HepG2 (cell line): ENCODE data around the gene DUXA. TPM values are rescaled to one million over a fixed set of nuclear protein-coding genes. Genes with fewer than 3 reads are reported as not detected.

Experiments used
- KMT2B ChIP-seq: IDR thresholded peaks from 2 replicates; pipeline ENCODE4 v1.6.1; 2016; ENCODE audit warnings: missing genetic modification reagents, missing compliant biosample characterization
- MAZ ChIP-seq, 2 experiments: sonication (generic) in 1 of 2; formaldehyde crosslinking in 1 of 2; IDR thresholded peaks; 2 replicates each; pipeline versions ENCODE4 v1.5.0 to v1.6.1; 2012 to 2020; ENCODE audit warnings: low read depth in 2 of 2, mild to moderate bottlenecking in 2 of 2, borderline replicate concordance in 1 of 2, improper control_type of control experiment in 1 of 2, low read length in 1 of 2, missing genetic modification reagents in 1 of 2, moderate library complexity in 1 of 2
- ZBTB40 ChIP-seq, 2 experiments: fragments of 450-650 bp in 1 of 2; sonication (generic) in 1 of 2; formaldehyde crosslinking in 1 of 2; IDR thresholded peaks; 2 replicates each; pipeline versions ENCODE4 v1.6.1 to v1.8.0; 2016 to 2022; ENCODE audit warnings: antibody characterized with exemption in 1 of 2, mild to moderate bottlenecking in 1 of 2, missing genetic modification reagents in 1 of 2
- ZNF691 ChIP-seq: sonication (generic); formaldehyde crosslinking; IDR thresholded peaks from 2 replicates; pipeline ENCODE4 v1.4.0; 2020; ENCODE audit warnings: missing genetic modification reagents, low read depth, mild to moderate bottlenecking, borderline replicate concordance
- polyA plus RNA-seq, 8 experiments: library from polyadenylated mRNA; depleted of rRNA in 3 of 8; stranded (reverse) in 7 of 8; unstranded in 1 of 8; fragments of >200 nt; fragmentation: Illumina TruSeq in 4 of 8; extraction: Trizol in 4 of 8; gene quantifications; 2 replicates each; pipeline versions ENCODE4 v1.2.1 to v1.2.3, GENCODE V29; 2011 to 2016; ENCODE audit warnings: low read depth in 4 of 8, missing spikeins in 1 of 8, mixed read lengths in 1 of 8; ENCODE audit not compliant: insufficient read depth in 1 of 8
- total RNA-seq, 5 experiments: library from RNA; depleted of rRNA; stranded (reverse); fragments of >200 nt; fragmentation: Illumina TruSeq; extraction: Trizol; gene quantifications; 2 replicates each; pipeline ENCODE4 v1.2.3, GENCODE V29; 2016; ENCODE audit warnings: low read depth in 1 of 5

The DUXA gene
- total and polyA plus RNA-seq, 2 of the 13 experiments (the other 11 are each of a cell fraction or from before 2014, with no cell fraction given), result not detected

DNA sequence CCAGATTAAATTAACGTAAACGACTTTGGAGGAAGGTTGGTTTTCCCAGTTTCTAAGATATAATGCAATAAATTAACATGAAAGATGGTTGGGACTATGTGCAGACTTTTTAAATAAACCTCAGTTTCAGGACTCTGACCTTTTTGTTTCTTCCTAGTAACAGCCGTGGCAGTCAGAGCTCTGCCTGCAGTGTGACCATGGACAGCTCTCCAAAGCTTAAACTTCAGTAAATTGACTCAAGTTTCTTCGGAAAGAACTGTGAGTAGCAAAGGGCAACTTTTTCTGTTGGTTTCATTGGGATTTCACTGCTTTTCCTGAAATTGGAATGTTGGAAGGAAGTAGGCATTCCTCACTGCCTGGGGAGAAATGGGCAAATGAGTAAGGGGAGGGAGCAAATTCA lies 43.4 kb downstream of the DUXA start (continued):
- no peak for TF ChIP-seq ZBTB40 (IDR thresholded peaks at IDR 0.05)
- no peak for TF ChIP-seq ZBTB40 (CRISPR knock-in tag; IDR thresholded peaks at IDR 0.05)
- TF ChIP-seq ZNF691, result no peak
- no peak for TF ChIP-seq MAZ (IDR thresholded peaks at IDR 0.05; ENCODE audit: borderline replicate concordance, low read depth, low read length)
- no peak for TF ChIP-seq MAZ (CRISPR knock-in tag; IDR thresholded peaks at IDR 0.05; ENCODE audit: low read depth)
- TF ChIP-seq KMT2B (CRISPR knock-in tag), result no peak
